ENCODE data around the gene GNRH2.

The GNRH2 gene

DNA sequence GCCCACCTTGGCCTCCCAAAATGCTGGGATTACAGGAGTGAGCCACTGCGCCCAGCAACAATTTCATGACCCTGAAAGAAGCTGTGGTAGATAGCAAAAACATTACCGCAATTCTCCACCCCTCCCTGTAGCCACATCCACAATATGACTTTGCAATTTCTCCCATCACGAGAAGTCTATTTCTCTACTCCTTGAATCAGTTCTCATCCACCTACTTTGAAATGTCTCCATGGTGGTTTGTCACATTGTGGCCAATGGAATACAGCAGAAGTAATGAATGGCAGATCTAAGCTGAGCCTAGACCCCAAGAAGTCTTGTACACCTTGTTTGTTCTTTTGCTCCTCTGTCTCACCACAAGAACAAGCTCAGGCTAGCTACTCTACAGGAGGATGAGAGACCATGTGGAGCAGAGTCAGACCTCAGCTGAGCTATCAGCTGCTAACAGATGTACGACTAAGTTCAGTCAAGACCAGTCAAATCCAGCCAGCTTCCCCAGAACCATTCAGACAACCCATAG, 34.3 kb downstream of the GNRH2 start:
- no peaks in the 10 kb centered on the region for H3K36me3 ChIP-seq (ENCODE audit: control insufficient read depth, insufficient read depth, low read length)
- H3K27ac ChIP-seq (ENCODE audit: low read depth, low read length) = no peak overlapping the region
- peaks cover 3% of the 10 kb centered on the region for H3K4me1 ChIP-seq (ENCODE audit: control insufficient read depth, insufficient read depth, low read length)
- no peak overlapping the region for H3K4me3 ChIP-seq (ENCODE audit: low read depth, low read length)
- peaks cover 34% of the 10 kb centered on the region for H3K27me3 ChIP-seq (ENCODE audit: control insufficient read depth, insufficient read depth, low read length)
- H3K9ac ChIP-seq (ENCODE audit: low read length) = no peak overlapping the region
- H3K9me3 ChIP-seq (ENCODE audit: control insufficient read depth, insufficient read depth, low read depth, low read length) = no peaks in the 10 kb centered on the region; the same call in 1 of the 2 replicates

GRCh38 chr20:3080939-3081388, 37.5 kb downstream of the GNRH2 start:
- Histone ChIP-seq H3K4me3 (ENCODE audit: low read depth, low read length) (no peak overlapping the region), H3K36me3 (ENCODE audit: control insufficient read depth, insufficient read depth, low read length) (no peaks in the 10 kb centered on the region), H3K9ac (ENCODE audit: low read length) (no peak overlapping the region), H3K27me3 (ENCODE audit: control insufficient read depth, insufficient read depth, low read length) (peaks cover 51% of the 10 kb centered on the region), H3K27ac (ENCODE audit: low read depth, low read length) (no peak overlapping the region), H3K9me3 (ENCODE audit: control insufficient read depth, insufficient read depth, low read depth, low read length) (no peaks in the 10 kb centered on the region), H3K4me1 (ENCODE audit: control insufficient read depth, insufficient read depth, low read length) (peaks cover 10% of the 10 kb centered on the region; the same call in 1 of the 2 replicates)

- no peaks in the 10 kb centered on the region for H3K9me3 ChIP-seq (ENCODE audit: control insufficient read depth, insufficient read depth, low read depth, low read length)
- peaks cover 10% of the 10 kb centered on the region; the same call in 1 of the 2 replicates for H3K4me1 ChIP-seq (ENCODE audit: control insufficient read depth, insufficient read depth, low read length)
- no peak overlapping the region for H3K9ac ChIP-seq (ENCODE audit: low read length)
- H3K36me3 ChIP-seq (ENCODE audit: control insufficient read depth, insufficient read depth, low read length) = no peaks in the 10 kb centered on the region
- H3K4me3 ChIP-seq (ENCODE audit: low read depth, low read length) = no peak overlapping the region
- H3K27me3 ChIP-seq (ENCODE audit: control insufficient read depth, insufficient read depth, low read length) = peaks cover 51% of the 10 kb centered on the region
- H3K27ac ChIP-seq (ENCODE audit: low read depth, low read length) = no peak overlapping the region
Measured at GRCh38 chr20:3081641-3082040, 38.2 kb downstream of the GNRH2 start.

DNA sequence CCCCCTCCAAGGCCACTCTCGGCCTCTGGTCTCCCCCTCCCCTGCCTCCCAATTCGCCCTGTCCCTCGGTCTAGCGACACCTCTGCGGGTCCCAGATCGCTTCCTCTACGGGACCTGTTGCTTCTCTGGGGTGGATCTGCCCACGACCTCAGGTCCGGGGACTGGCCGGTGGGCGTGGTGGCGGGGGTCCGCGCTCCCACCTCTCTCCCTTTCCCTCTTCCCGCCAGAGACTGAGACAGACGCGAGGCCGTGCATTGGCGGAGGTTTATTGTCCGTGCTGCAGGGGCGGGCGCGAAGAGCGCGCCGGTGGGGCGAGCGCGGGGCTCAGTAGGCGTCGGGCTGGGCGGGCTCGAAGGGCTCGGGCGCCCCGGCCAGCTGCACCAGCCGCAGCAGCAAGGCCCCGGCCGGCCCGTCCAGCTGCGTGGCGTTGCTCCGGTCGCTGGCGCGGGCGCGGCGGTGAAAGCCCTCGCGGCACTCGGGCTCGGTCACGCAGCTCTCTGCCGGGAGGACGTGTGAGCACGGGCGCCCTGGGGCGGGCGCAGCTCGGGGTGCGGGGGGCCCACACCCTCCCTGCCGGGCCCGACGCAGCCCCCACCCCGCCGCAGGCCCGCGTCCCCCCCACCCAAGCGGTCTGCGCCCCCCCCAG, 39.0 kb downstream of the GNRH2 start:
- Histone ChIP-seq H3K27ac (ENCODE audit: low read depth, low read length) (no peak overlapping the region), H3K4me3 (ENCODE audit: low read depth, low read length) (peak overlapping the region; percentile 58), H3K9ac (ENCODE audit: low read length) (no peak overlapping the region), H3K4me1 (ENCODE audit: control insufficient read depth, insufficient read depth, low read length) (peaks cover 10% of the 10 kb centered on the region; the same call in 1 of the 2 replicates), H3K27me3 (ENCODE audit: control insufficient read depth, insufficient read depth, low read length) (peaks cover 51% of the 10 kb centered on the region), H3K36me3 (ENCODE audit: control insufficient read depth, insufficient read depth, low read length) (no peaks in the 10 kb centered on the region), H3K9me3 (ENCODE audit: control insufficient read depth, insufficient read depth, low read depth, low read length) (no peaks in the 10 kb centered on the region)

GRCh38 chr20:3082955-3083952, 39.8 kb downstream of the GNRH2 start:
- Histone ChIP-seq H3K27ac (ENCODE audit: low read depth, low read length) (no peak overlapping the region), H3K9ac (ENCODE audit: low read length) (peak overlapping the region; percentile 12), H3K9me3 (ENCODE audit: control insufficient read depth, insufficient read depth, low read depth, low read length) (no peaks in the 10 kb centered on the region), H3K4me1 (ENCODE audit: control insufficient read depth, insufficient read depth, low read length) (peaks cover 10% of the 10 kb centered on the region; the same call in 1 of the 2 replicates), H3K27me3 (ENCODE audit: control insufficient read depth, insufficient read depth, low read length) (peaks cover 51% of the 10 kb centered on the region), H3K36me3 (ENCODE audit: control insufficient read depth, insufficient read depth, low read length) (no peaks in the 10 kb centered on the region), H3K4me3 (ENCODE audit: low read depth, low read length) (peak overlapping the region; percentile 65)

DNA sequence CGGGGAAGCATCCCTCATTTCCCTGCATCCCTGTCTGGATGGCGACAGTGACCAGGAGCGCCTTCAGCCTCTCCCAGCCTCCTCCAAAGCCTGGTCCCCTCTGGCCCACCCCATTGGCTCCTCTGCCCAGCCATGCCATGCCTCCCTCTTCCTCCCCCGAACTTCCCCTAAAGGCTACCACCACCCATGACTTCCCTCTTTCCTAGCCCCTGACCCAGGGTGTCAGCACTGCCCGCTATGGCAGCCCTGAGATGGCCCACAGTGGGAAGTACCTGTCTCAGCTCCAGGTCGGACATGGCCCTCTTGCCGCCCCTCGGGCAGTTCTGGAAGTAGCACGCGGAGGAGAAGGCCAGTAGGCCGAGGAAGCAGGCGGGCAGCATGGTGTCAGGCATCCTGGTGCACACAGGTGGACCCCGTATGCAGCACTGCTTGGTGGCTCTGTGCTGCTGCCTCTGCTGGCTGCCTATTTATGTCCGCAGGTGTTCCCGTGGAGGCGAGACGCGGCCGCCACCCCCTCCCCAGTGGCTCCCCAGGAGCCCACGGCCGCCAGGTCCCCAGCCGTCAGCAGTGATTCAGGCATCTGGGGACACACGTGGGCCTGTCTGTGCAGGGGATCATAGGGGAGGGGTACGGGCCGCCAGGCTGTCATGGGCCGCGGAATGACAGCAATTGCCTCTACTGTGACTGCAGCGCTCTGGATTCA, 41.0 kb downstream of the GNRH2 start, which contains the start of gene AVP:
Gene AVP (minus strand): TSS at position 442 of the 703 bp plus-strand sequence. CDS start 50 bp downstream, at position 392.
- Histone ChIP-seq H3K4me1 (ENCODE audit: control insufficient read depth, insufficient read depth, low read length) (peaks cover 10% of the 10 kb centered on the region; the same call in 1 of the 2 replicates), H3K4me3 (ENCODE audit: low read depth, low read length) (peak within 1 kb of the TSS; percentile 65), H3K9ac (ENCODE audit: low read length) (no peak within 1 kb of the TSS), H3K9me3 (ENCODE audit: control insufficient read depth, insufficient read depth, low read depth, low read length) (no peaks in the 10 kb centered on the region), H3K27me3 (ENCODE audit: control insufficient read depth, insufficient read depth, low read length) (peaks cover 48% of the 10 kb centered on the region), H3K36me3 (ENCODE audit: control insufficient read depth, insufficient read depth, low read length) (no peaks in the 10 kb centered on the region), H3K27ac (ENCODE audit: low read depth, low read length) (no peak within 1 kb of the TSS)

- Histone ChIP-seq H3K9ac (ENCODE audit: low read length) (no peak overlapping the region), H3K27me3 (ENCODE audit: control insufficient read depth, insufficient read depth, low read length) (peaks cover 49% of the 10 kb centered on the region), H3K9me3 (ENCODE audit: control insufficient read depth, insufficient read depth, low read depth, low read length) (no peaks in the 10 kb centered on the region), H3K4me1 (ENCODE audit: control insufficient read depth, insufficient read depth, low read length) (peaks cover 10% of the 10 kb centered on the region; the same call in 1 of the 2 replicates), H3K4me3 (ENCODE audit: low read depth, low read length) (no peak overlapping the region), H3K36me3 (ENCODE audit: control insufficient read depth, insufficient read depth, low read length) (no peaks in the 10 kb centered on the region), H3K27ac (ENCODE audit: low read depth, low read length) (no peak overlapping the region)
Measured at GRCh38 chr20:3084986-3085360, 41.6 kb downstream of the GNRH2 start.

DNA sequence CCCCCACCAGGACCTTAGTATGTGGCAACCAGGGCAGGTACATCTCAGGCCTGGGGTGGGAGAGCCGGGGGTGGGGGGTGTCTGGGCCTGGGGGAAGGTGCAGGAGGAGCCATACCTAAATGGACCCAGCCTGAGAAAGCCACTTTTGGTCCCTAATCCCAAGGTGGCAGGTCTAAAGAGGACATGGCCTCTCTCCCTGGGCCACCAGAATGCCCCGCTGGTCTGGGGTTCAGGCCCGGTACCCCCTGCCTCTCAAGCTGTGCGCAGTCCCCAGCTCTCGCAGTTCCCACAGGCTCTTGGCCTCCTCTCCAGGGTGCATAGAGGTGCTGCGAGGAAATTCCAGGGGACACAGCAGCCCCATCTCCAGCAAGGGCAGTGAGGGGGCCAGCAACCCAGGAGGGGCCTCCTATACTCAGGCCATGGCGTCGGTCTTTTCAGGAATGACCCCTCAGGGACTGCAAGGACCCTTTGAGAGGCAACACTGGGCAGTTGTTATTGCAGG, 42.2 kb downstream of the GNRH2 start:
- H3K27me3 ChIP-seq (ENCODE audit: control insufficient read depth, insufficient read depth, low read length) = peaks cover 48% of the 10 kb centered on the region
- no peaks in the 10 kb centered on the region for H3K9me3 ChIP-seq (ENCODE audit: control insufficient read depth, insufficient read depth, low read depth, low read length)
- no peaks in the 10 kb centered on the region for H3K36me3 ChIP-seq (ENCODE audit: control insufficient read depth, insufficient read depth, low read length)
- H3K27ac ChIP-seq (ENCODE audit: low read depth, low read length) = no peak overlapping the region
- H3K9ac ChIP-seq (ENCODE audit: low read length) = no peak overlapping the region
- no peak overlapping the region for H3K4me3 ChIP-seq (ENCODE audit: low read depth, low read length)
- H3K4me1 ChIP-seq (ENCODE audit: control insufficient read depth, insufficient read depth, low read length) = peaks cover 10% of the 10 kb centered on the region; the same call in 1 of the 2 replicates

DNA sequence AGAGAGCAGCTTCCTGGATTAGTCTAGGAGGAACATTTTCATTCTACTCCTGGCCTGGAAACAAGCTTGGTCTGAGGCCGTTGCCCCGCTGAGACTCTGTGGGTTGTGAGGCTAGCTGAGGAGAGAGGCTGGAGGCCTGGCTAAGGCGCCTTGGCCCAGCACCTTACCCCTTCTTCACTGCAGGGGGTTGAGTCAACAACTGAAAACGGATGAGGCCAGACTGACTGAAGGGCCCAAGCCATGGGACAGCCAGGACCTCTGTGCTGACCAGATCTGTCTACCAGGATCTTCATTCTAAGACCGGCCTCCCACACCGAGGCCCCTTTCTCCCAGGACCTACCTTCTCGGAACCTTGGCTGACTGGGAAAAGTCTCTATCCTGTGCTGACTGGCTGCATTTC, 44.6 kb downstream of the GNRH2 start:
- no peak overlapping the region for H3K27ac ChIP-seq (ENCODE audit: low read depth, low read length)
- H3K36me3 ChIP-seq (ENCODE audit: control insufficient read depth, insufficient read depth, low read length) = no peaks in the 10 kb centered on the region
- no peak overlapping the region for H3K4me3 ChIP-seq (ENCODE audit: low read depth, low read length)
- peaks cover 30% of the 10 kb centered on the region for H3K27me3 ChIP-seq (ENCODE audit: control insufficient read depth, insufficient read depth, low read length)
- no peak overlapping the region for H3K9ac ChIP-seq (ENCODE audit: low read length)
- peaks cover 8% of the 10 kb centered on the region; the same call in 1 of the 2 replicates for H3K4me1 ChIP-seq (ENCODE audit: control insufficient read depth, insufficient read depth, low read length)
- H3K9me3 ChIP-seq (ENCODE audit: control insufficient read depth, insufficient read depth, low read depth, low read length) = no peaks in the 10 kb centered on the region

- Histone ChIP-seq H3K4me3 (ENCODE audit: low read depth, low read length) (no peak overlapping the region), H3K36me3 (ENCODE audit: control insufficient read depth, insufficient read depth, low read length) (no peaks in the 10 kb centered on the region), H3K4me1 (ENCODE audit: control insufficient read depth, insufficient read depth, low read length) (no peaks in the 10 kb centered on the region), H3K27ac (ENCODE audit: low read depth, low read length) (no peak overlapping the region), H3K27me3 (ENCODE audit: control insufficient read depth, insufficient read depth, low read length) (peaks cover 12% of the 10 kb centered on the region; the same call in 1 of the 2 replicates), H3K9me3 (ENCODE audit: control insufficient read depth, insufficient read depth, low read depth, low read length) (no peaks in the 10 kb centered on the region), H3K9ac (ENCODE audit: low read length) (no peak overlapping the region)
Measured at GRCh38 chr20:3090565-3090964, 47.1 kb downstream of the GNRH2 start.

All from HUES6 (cell line).